Activated naive CD8-positive, alpha-beta T cell treated with anti-CD3 and anti-CD28 coated beads, Interleukin-2, amount 50 U/mL, for 16 hours (primary cell): ENCODE measurements around the gene ANKRD10.
A peak's percentile ranks its signal among the peaks of the same experiment; 100 is the strongest.

Experiments used
- DNase-seq: peaks from one replicate; pipeline ENCODE4 v3.0.0-alpha.2; 2020; ENCODE audit warnings: low read depth, low spot score

The ANKRD10 gene

DNA sequence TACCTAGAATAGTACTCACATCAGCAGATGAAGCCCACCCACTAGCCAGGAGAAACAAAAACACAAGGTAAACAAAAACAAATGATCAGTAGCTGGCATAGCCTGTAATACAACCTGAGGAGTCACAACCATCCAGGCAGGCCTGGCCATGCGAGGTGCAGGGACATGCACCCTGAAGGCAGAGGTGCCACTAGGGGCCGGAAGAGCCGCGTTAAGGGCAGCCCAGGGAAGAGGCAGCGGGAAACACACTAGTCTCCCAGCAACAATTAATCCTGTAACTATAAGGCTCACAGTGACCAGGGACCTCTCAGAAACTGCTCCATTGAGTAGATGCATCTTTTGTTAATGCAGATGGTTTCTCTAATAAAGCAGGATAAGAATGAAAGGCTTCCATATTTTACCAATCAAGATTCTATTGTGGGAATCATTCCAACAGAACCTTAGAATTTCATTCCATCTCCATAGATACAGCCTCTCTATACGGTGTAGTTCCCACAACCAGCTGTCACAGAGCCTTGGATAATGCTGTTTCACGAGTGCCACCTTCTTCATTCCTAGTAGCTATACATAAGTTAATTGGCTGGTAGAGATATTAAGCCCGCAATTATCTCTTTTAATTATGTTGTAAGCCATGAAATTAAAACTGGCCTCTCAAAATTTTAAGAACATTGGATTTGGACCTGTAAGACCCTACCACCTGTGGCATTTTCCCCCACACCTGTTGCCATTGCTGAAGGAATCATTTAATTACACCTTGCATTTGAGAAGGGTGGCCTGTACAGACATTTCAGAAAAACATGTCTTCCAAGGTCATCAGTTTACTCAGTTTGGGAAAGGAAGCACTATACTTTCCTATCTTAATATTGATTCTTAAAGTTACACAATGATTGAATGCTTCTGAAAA is 28.7 kb downstream of the ANKRD10 start:
- no peak for DNase-seq

DNA sequence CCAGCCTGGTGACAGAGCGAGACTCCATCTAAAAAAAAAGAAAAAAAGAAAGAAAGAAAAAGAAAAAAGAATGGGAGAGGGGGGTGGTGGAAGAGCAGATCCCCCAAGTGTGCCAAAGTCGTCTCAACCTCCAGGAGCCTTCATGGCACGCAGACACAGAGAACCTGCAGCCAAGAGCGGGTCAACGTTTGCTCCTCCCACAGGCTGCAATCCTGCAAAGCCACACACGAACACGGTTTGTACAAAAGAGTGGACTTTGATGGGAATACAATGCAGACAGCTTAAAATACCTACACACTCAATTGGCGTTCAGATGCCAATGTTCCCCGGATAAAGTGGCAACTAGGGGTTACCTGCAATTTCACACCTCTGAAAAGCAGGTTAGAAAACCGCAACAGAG is 29.4 kb downstream of the ANKRD10 start:
- DNase-seq, result no peak

DNA sequence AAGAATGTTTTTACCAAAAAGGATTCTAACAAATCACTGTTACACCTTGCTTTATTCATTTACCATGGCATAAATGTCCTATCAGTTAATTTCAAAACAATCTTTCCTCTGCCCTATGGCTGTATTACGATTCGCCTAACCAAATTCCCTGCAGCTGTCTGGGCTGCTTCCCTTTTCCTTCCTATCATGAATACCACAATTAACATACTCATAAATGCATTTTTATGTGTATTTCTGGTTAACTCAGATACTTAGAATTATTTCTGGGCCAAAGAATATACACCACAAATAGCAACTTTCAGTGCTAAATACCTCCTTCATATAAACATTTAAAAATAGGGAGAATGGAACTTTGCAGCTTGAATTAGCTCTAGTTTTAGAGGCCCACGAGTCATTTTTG is 30.4 kb downstream of the ANKRD10 start:
- no peak for DNase-seq

GRCh38 chr13:110883542-110883941 is 31.3 kb downstream of the ANKRD10 start:
- DNase-seq, result no peak

DNA sequence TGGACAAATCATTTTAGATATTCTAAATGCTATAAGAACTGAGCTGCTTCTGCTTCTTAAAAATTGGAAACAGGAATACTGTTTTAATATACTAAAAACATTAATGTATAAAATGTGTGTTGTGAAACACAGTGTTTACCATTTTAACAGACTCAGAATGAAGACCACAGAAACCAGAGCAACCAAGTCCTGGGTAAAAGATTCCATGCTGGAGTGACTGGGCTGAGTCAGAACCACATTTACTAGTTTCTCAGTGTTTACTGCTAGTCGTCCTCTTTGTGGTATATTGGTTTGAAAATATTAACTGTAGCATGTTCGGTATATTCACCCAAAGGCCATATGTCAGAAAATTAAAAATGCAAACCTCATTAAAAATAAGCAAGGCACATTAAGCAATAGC is 31.9 kb downstream of the ANKRD10 start:
- DNase-seq, result no peak

DNA sequence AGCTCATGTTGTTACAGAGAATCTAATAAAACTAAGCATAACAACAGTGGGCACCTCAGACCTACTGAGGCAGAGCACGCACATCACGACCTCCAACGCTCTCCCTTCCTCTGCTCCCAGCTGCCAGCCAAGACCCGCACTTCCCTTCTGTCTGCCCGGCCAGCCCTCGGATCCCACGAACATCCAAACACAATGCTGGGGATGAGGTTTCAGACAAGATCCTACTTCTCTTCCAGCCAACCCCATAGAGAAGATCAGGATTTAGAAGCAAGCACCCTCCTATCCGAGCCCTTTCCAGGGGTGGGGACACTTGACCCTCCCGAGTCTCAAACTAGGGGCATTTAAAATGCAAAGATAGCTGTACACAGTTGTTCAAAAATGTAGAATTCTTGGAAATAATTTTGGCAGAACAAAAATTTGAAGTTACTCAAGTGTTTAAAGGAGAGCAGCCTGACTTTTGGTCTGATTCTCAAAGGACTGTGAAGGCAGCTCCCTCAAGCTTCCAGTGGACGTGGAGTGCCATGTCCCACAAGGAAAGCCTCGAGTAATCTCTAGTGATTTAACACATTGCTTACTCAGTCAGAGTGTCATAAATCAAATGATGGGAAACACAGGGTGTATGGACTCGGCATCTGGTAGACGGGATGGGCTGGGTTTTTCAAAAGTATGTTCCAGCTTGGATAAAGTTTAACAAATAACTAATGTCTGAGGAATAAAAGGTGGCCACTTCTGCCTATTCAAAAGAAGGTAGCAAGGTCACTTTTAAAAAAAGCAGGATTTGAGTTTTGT is 32.8 kb downstream of the ANKRD10 start:
- DNase-seq, result no peak

DNA sequence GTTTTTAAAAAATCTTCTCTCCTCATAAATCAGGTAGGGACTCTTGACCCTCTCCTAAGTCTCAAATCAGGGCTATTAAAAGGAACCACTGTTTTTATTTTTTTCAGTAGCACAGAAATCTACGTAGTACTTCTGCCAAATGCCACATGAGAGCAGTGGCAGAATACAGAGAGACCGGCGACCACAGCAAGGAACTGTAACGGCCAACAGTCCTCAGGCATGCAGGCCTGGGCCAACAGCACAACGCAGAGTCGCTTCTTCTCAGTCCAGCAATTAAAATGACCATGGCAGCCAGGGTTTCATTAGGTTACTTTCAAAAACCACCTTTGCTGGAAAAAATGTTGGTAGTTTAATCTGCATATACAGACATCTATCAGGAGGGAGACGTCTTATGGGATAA is 34.2 kb downstream of the ANKRD10 start:
- DNase-seq, result no peak

DNA sequence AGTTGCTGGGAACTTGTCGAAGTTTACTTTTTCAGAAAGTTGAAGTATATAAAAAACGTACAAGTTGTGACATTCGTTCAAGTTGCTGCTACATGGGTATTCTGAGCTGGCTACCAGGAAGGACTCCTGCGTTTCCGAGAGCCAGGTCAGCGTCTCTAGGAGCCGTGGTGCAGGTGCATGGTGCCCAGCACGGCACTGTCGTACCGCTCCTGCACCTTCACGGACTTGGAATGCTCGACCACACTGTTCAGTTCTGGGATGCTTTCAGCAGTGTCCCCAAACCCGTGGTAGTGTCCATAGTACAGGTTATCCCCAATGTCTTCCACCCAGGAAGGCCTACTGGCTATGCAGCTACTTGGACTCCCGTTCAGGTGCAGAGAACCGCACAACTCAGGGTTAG is 35.4 kb downstream of the ANKRD10 start:
- no peak for DNase-seq

DNA sequence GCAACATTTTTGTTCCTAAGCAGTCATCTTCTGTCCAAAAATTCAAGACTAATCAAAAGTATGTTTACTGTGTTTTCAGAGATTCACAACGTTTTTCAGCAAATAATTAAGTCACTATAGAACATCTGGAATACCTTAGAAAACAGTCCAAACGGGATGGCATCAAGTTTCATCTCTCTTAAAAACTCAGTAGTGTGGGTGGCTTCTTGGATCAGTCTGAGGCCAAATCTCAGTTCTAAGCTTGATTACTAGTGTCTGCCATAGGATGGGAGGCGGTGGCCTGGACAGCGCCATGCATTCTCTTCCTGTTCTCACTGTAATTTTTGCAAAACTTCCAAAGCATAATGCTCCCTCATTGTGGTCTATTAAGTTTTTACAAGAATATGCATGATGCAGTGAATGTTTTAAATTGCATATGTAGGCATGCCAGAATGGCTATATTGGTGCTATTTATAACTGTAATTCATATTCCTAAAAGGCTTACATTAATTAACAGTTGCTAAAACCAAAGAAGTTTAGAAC is 37.1 kb downstream of the ANKRD10 start:
- no peak for DNase-seq

GRCh38 chr13:110876609-110877008 is 38.3 kb downstream of the ANKRD10 start:
- DNase-seq, result no peak

DNA sequence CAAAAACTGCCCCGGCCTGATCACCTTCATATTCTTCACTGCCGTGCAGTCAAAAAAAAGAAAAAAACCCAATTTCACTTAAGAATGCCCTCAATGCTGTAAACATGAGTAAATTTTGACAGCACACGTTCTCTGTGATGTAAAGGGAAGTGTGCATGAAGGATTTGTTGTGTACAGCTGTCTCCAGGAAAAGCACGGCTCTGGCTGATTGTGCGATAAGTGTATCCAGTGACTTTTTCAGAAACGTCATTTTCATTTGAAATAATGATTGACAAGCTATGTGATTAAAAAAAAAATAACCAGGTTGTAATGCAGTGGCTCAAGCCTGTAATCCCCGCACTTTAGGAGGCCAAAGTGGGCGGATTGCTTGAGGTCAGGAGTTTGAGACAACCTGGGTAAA is 39.6 kb downstream of the ANKRD10 start:
- no peak for DNase-seq

- DNase-seq, result peak; percentile 10
Observed at GRCh38 chr13:110874508-110874960, 40.3 kb downstream of the ANKRD10 start.

GRCh38 chr13:110873639-110874507 is 41.0 kb downstream of the ANKRD10 start:
- no peak for DNase-seq

DNA sequence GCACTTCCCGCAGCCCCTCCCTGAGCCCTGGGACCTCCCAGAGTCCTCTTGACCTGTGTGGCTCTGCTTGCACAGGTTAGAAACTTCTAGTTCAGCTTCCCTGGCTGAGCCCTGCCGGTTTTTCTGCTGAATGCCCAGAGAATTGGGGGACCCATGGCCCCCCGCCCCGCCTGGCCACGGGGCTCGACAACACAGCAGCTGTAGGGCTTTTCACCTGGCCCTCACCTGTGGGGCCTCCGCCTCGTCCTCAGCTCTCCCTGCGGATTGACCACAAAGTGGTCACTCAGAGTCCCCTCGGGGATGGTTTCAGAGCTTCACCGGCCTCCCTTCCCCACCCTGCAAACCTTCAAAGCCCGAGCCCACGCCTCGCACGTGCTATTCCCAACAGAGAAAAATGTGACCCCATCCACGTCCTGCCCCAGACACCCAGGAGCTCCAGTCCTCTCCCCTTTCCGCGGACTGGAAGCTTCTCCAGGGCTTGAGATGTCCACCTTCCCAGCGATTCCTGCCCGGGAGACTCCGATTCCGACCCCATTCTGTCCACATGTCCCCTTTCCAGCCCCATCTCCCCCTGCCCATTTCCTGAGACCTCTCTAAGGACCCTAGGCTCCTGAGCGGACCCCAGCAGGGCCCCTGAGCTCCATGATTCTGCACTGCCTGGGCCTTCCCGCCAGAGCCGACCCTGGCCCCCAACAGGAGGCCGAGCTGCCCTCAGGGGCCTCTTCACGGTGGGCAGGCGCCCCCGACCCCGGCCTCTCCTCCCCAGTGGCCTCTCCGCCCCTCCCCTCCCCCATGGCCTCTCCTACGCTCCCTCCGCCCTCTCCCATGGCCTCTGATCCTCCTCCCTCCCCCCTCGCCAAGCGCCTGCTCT is 41.9 kb downstream of the ANKRD10 start:
- DNase-seq, result no peak

- no peak for DNase-seq
Observed at GRCh38 chr13:110872034-110872767, 42.7 kb downstream of the ANKRD10 start.

- DNase-seq, result no peak
Observed at GRCh38 chr13:110869805-110870706, 44.8 kb downstream of the ANKRD10 start.

GRCh38 chr13:110869231-110869804 is 45.6 kb downstream of the ANKRD10 start:
- no peak for DNase-seq

DNA sequence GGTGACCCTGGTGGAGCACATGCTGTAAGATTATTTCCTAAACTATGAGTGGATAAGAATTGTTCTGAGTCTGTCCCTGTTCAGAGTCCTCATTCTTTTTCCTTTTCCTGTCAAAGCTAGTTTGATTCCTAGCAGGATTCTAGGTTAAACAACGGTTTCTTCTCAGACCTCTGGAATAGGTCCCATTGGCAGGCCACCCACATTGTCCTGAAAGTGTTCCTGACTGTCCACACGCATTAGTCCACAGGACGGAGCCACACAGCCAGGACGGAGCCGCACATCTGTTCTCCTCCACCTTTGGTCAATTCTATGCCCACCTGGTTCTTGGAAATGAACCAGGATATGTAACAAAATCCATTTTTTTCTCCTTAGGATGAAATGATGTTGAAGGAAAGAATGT is 46.1 kb downstream of the ANKRD10 start:
- DNase-seq, result no peak
